ENCODE results near the gene GSTP1. TPM values are rescaled to one million over a fixed set of nuclear protein-coding genes. Genes with fewer than 3 reads are reported as not detected.
A peak's percentile ranks its signal among the peaks of the same experiment; 100 is the strongest.
"Not testable (repeated sequence)": the region's sequence is repeated elsewhere in the genome, so short reads cannot be mapped to it uniquely, and the experiment has no call there.

Gene GSTP1
- total RNA-seq, 2 experiments from 2014 or later = 376 to 463 TPM

GRCh38 chr11:67545280-67545679 lies 38.3 kb upstream of the GSTP1 start:
- DNase-seq = no peak
- Mint-ChIP-seq H3K9me3 (ENCODE audit: low read depth) (no peaks in the 10 kb centered on the region), H3K4me1 (no peaks in the 10 kb centered on the region), H3K27me3 (peaks cover 2% of the 10 kb centered on the region), H3K36me3 (ENCODE audit: low read depth) (no peaks in the 10 kb centered on the region), H3K27ac (no peak overlapping the region), H3K4me3 (no peak overlapping the region)
- no peak for ATAC-seq
- ChIA-PET CTCF (no interaction called here), POLR2A (interaction anchor here (0.6 kb wide), 1 partner anchor 11 kb away, joined by 5 read pairs; no protein-coding TSS in a partner anchor)
- intact Hi-C loops (cut with DNase I, micrococcal nuclease) = no loop called here

- H3K4me1 Mint-ChIP-seq; ATAC-seq; DNase-seq; H3K36me3 Mint-ChIP-seq (ENCODE audit: low read depth); POLR2A ChIA-PET; intact Hi-C loops (cut with DNase I, micrococcal nuclease); H3K27me3 Mint-ChIP-seq; H3K9me3 Mint-ChIP-seq (ENCODE audit: low read depth); CTCF ChIA-PET; H3K4me3 Mint-ChIP-seq; H3K27ac Mint-ChIP-seq: not testable (repeated sequence)
Measured at GRCh38 chr11:67548112-67548511, 35.5 kb upstream of the GSTP1 start.

GRCh38 chr11:67548555-67549110 lies 35.0 kb upstream of the GSTP1 start:
- CTCF ChIA-PET = interaction anchor here (0.6 to 0.9 kb wide), 2 partner anchors 25 to 166 kb away, joined by 3 read pairs; no protein-coding TSS in a partner anchor

GRCh38 chr11:67551127-67551526 lies 32.5 kb upstream of the GSTP1 start:
- Mint-ChIP-seq H3K4me3 (no peak overlapping the region), H3K36me3 (ENCODE audit: low read depth) (no peaks in the 10 kb centered on the region), H3K9me3 (ENCODE audit: low read depth) (no peaks in the 10 kb centered on the region), H3K27me3 (peaks cover 2% of the 10 kb centered on the region), H3K4me1 (no peaks in the 10 kb centered on the region), H3K27ac (no peak overlapping the region)
- POLR2A ChIA-PET = no interaction called here
- intact Hi-C loops (cut with DNase I, micrococcal nuclease) = no loop called here
- ATAC-seq (no peak), DNase-seq (no peak)
- CTCF ChIA-PET = no interaction called here

More at GRCh38 chr11:67548555-67549110, 35.0 kb upstream of the GSTP1 start:
- Mint-ChIP-seq H3K27ac (no peak overlapping the region), H3K27me3 (peaks cover 2% of the 10 kb centered on the region), H3K4me1 (no peaks in the 10 kb centered on the region), H3K36me3 (ENCODE audit: low read depth) (no peaks in the 10 kb centered on the region), H3K4me3 (no peak overlapping the region), H3K9me3 (ENCODE audit: low read depth) (no peaks in the 10 kb centered on the region)
- DNase-seq (no peak), ATAC-seq (no peak)
- POLR2A ChIA-PET = no interaction called here
- intact Hi-C loops (cut with DNase I, micrococcal nuclease) = no loop called here

GRCh38 chr11:67551697-67552096 lies 31.9 kb upstream of the GSTP1 start:
- H3K27me3 Mint-ChIP-seq = not testable (repeated sequence)

GRCh38 chr11:67556244-67556643 lies 27.4 kb upstream of the GSTP1 start:
- intact Hi-C loops (cut with DNase I, micrococcal nuclease) = no loop called here
- Mint-ChIP-seq H3K27ac (no peak overlapping the region), H3K9me3 (ENCODE audit: low read depth) (no peaks in the 10 kb centered on the region), H3K4me3 (no peak overlapping the region), H3K4me1 (no peaks in the 10 kb centered on the region), H3K27me3 (no peaks in the 10 kb centered on the region), H3K36me3 (ENCODE audit: low read depth) (no peaks in the 10 kb centered on the region)
- DNase-seq (no peak), ATAC-seq (no peak)
- POLR2A ChIA-PET = no interaction called here
- CTCF ChIA-PET = interaction anchor here (0.7 kb wide), 1 partner anchor 14 kb away, joined by 3 read pairs; no protein-coding TSS in a partner anchor

More at GRCh38 chr11:67551697-67552096, 31.9 kb upstream of the GSTP1 start:
- H3K9me3 Mint-ChIP-seq (ENCODE audit: low read depth); H3K36me3 Mint-ChIP-seq (ENCODE audit: low read depth); intact Hi-C loops (cut with DNase I, micrococcal nuclease); CTCF ChIA-PET; DNase-seq; H3K4me1 Mint-ChIP-seq; POLR2A ChIA-PET; H3K4me3 Mint-ChIP-seq; H3K27ac Mint-ChIP-seq; ATAC-seq: not testable (repeated sequence)

- no peak overlapping the region for H3K27ac Mint-ChIP-seq
- H3K36me3 Mint-ChIP-seq (ENCODE audit: low read depth) = no peaks in the 10 kb centered on the region
- no peaks in the 10 kb centered on the region for H3K27me3 Mint-ChIP-seq
- H3K9me3 Mint-ChIP-seq (ENCODE audit: low read depth) = no peaks in the 10 kb centered on the region
- DNase-seq = no peak
- ChIA-PET CTCF (no interaction called here), POLR2A (no interaction called here)
- no peak overlapping the region for H3K4me3 Mint-ChIP-seq
- no peak for ATAC-seq
- H3K4me1 Mint-ChIP-seq = peaks cover 8% of the 10 kb centered on the region
- intact Hi-C loops (cut with DNase I, micrococcal nuclease) = no loop called here
Measured at GRCh38 chr11:67558084-67558772, 25.4 kb upstream of the GSTP1 start.

GRCh38 chr11:67561971-67562619 lies 21.5 kb upstream of the GSTP1 start:
- POLR2A ChIA-PET = interaction anchor here (0.6 kb wide), 1 partner anchor 427 kb away, joined by 6 read pairs; no protein-coding TSS in a partner anchor
- CTCF ChIA-PET = no interaction called here
- H3K4me3 Mint-ChIP-seq = no peak overlapping the region

GRCh38 chr11:67562963-67563704 lies 20.5 kb upstream of the GSTP1 start:
- Mint-ChIP-seq H3K36me3 (ENCODE audit: low read depth) (no peaks in the 10 kb centered on the region), H3K4me1 (peaks cover 8% of the 10 kb centered on the region), H3K27me3 (no peaks in the 10 kb centered on the region), H3K27ac (no peak overlapping the region), H3K4me3 (no peak overlapping the region), H3K9me3 (ENCODE audit: low read depth) (no peaks in the 10 kb centered on the region)
- DNase-seq (no peak), ATAC-seq (no peak)
- CTCF ChIA-PET = no interaction called here
- POLR2A ChIA-PET = no interaction called here
- intact Hi-C loops (cut with DNase I, micrococcal nuclease) = no loop called here

More at GRCh38 chr11:67561971-67562619, 21.5 kb upstream of the GSTP1 start:
- Mint-ChIP-seq H3K27me3 (no peaks in the 10 kb centered on the region), H3K36me3 (ENCODE audit: low read depth) (no peaks in the 10 kb centered on the region), H3K4me1 (peaks cover 8% of the 10 kb centered on the region), H3K9me3 (ENCODE audit: low read depth) (no peaks in the 10 kb centered on the region), H3K27ac (no peak overlapping the region)
- ATAC-seq (peak; percentile 74), DNase-seq (no peak)
- intact Hi-C loops (cut with DNase I, micrococcal nuclease) = no loop called here

GRCh38 chr11:67563705-67564114 lies 19.9 kb upstream of the GSTP1 start:
- H3K9me3 Mint-ChIP-seq (ENCODE audit: low read depth); POLR2A ChIA-PET; H3K4me3 Mint-ChIP-seq; ATAC-seq; H3K27ac Mint-ChIP-seq; CTCF ChIA-PET; H3K4me1 Mint-ChIP-seq; H3K36me3 Mint-ChIP-seq (ENCODE audit: low read depth); H3K27me3 Mint-ChIP-seq; intact Hi-C loops (cut with DNase I, micrococcal nuclease); DNase-seq: not testable (repeated sequence)

- CTCF ChIA-PET = interaction anchor here (0.5 kb wide), 1 partner anchor 653 kb away, joined by 4 read pairs; no protein-coding TSS in a partner anchor
- DNase-seq (no peak), ATAC-seq (no peak)
- intact Hi-C loops (cut with DNase I, micrococcal nuclease) = no loop called here
- no peak overlapping the region for H3K27ac Mint-ChIP-seq
- peaks cover 8% of the 10 kb centered on the region for H3K4me1 Mint-ChIP-seq
- no peaks in the 10 kb centered on the region for H3K36me3 Mint-ChIP-seq (ENCODE audit: low read depth)
- no peaks in the 10 kb centered on the region for H3K27me3 Mint-ChIP-seq
- POLR2A ChIA-PET = no interaction called here
- H3K4me3 Mint-ChIP-seq = no peak overlapping the region
- H3K9me3 Mint-ChIP-seq (ENCODE audit: low read depth) = no peaks in the 10 kb centered on the region
Measured at GRCh38 chr11:67564230-67564629, 19.4 kb upstream of the GSTP1 start.

Measured in activated CD4-positive, alpha-beta T cell treated with anti-CD3 and anti-CD28 coated beads for 36 hours (primary cell).